Midbrain (tissue), 1 donor: ENCODE measurements around the gene SYT9.

Experiments used
- DNase-seq: peaks from one replicate; lab custom pipeline; 2025; lab: John Stamatoyannopoulos, UW

The SYT9 gene

GRCh38 chr11:7251836-7252682, at the start of gene SYT9:
Gene SYT9, plus strand, starts transcription at chr11:7251904. Its CDS starts 283 bp downstream, at chr11:7252187.
- DNase-seq, result peak; percentile 89

GRCh38 chr11:7202412-7202811, 49.3 kb upstream of the SYT9 start:
- no peak for DNase-seq

GRCh38 chr11:7204778-7205177, 46.9 kb upstream of the SYT9 start:
- no peak for DNase-seq

GRCh38 chr11:7208391-7208790, 43.3 kb upstream of the SYT9 start:
- DNase-seq, result no peak

- no peak for DNase-seq
Observed at GRCh38 chr11:7219491-7219890, 32.2 kb upstream of the SYT9 start.

- no peak for DNase-seq
Observed at GRCh38 chr11:7220636-7221035, 31.1 kb upstream of the SYT9 start.

GRCh38 chr11:7222619-7223018, 29.1 kb upstream of the SYT9 start:
- DNase-seq, result no peak

- DNase-seq, result no peak
Observed at GRCh38 chr11:7239877-7240276, 11.8 kb upstream of the SYT9 start.

- no peak for DNase-seq
Observed at GRCh38 chr11:7245341-7245740, 6.4 kb upstream of the SYT9 start.

- no peak for DNase-seq
Observed at GRCh38 chr11:7246179-7246578, 5.5 kb upstream of the SYT9 start.

- no peak for DNase-seq
Observed at GRCh38 chr11:7250166-7250565, 1.5 kb upstream of the SYT9 start.

GRCh38 chr11:7251487-7251835, 243 bp upstream of the SYT9 start:
- DNase-seq, result no peak

- DNase-seq, result no peak
Observed at GRCh38 chr11:7252683-7253213, 1.0 kb downstream of the SYT9 start.

- DNase-seq, result no peak
Observed at GRCh38 chr11:7253800-7254199, 2.1 kb downstream of the SYT9 start.

GRCh38 chr11:7254731-7255291, 3.1 kb downstream of the SYT9 start:
- DNase-seq, result no peak

GRCh38 chr11:7256943-7257342, 5.2 kb downstream of the SYT9 start:
- no peak for DNase-seq

GRCh38 chr11:7257724-7258123, 6.0 kb downstream of the SYT9 start:
- DNase-seq, result peak; percentile 41

GRCh38 chr11:7261578-7261977, 9.9 kb downstream of the SYT9 start:
- DNase-seq, result no peak

- no peak for DNase-seq
Observed at GRCh38 chr11:7262672-7263071, 11.0 kb downstream of the SYT9 start.

- no peak for DNase-seq
Observed at GRCh38 chr11:7263842-7264241, 12.1 kb downstream of the SYT9 start.

- DNase-seq, result no peak
Observed at GRCh38 chr11:7268758-7269157, 17.1 kb downstream of the SYT9 start.

- no peak for DNase-seq
Observed at GRCh38 chr11:7270233-7270865, 18.6 kb downstream of the SYT9 start.

GRCh38 chr11:7272373-7272772, 20.7 kb downstream of the SYT9 start:
- no peak for DNase-seq
